K562 (cell line): ENCODE results near the gene TFB2M. TPM values are rescaled to one million over a fixed set of nuclear protein-coding genes. Genes with fewer than 3 reads are reported as not detected.
A peak's percentile ranks its signal among the peaks of the same experiment; 100 is the strongest.

Source experiments
- CXXC5 ChIP-seq: fragments of 250-450 bp; sonication (Bioruptor Pico); IDR thresholded peaks from 2 replicates; pipeline ENCODE4 v1.8.0; 2022; ENCODE audit warnings: inconsistent platforms, mild to moderate bottlenecking, moderate library complexity
- FOXA3 ChIP-seq, 2 experiments: fragments of 450-650 bp in 1 of 2; sonication (generic) in 1 of 2; formaldehyde crosslinking; IDR thresholded peaks in 1 of 2; conservative IDR thresholded peaks in 1 of 2; 2 replicates each; pipeline versions ENCODE4 v1.4.0 to v1.8.0; 2020 to 2022; ENCODE audit warnings: mild to moderate bottlenecking in 2 of 2, missing genetic modification reagents in 1 of 2
- HDAC3 ChIP-seq: fragments of 450-650 bp; IDR thresholded peaks from 2 replicates; pipeline ENCODE4 v1.6.1; 2018; ENCODE audit warnings: borderline replicate concordance, mild to moderate bottlenecking, moderate library complexity; ENCODE audit not compliant: partially characterized antibody
- HNRNPUL1 ChIP-seq: fragments of 200-400 bp; formaldehyde crosslinking; IDR thresholded peaks from 2 replicates; pipeline ENCODE4 v1.6.1; 2017; ENCODE audit warnings: low read length
- ILF3 ChIP-seq: fragments of 450-650 bp; IDR thresholded peaks from 2 replicates; pipeline ENCODE4 v1.6.1; 2018; ENCODE audit warnings: antibody characterized with exemption, mild to moderate bottlenecking, moderate library complexity, borderline replicate concordance
- NR2C2 ChIP-seq, 2 experiments: fragments of 200-800 bp in 1 of 2; sonication (Bioruptor generic) in 1 of 2; sonication (generic) in 1 of 2; formaldehyde crosslinking in 1 of 2; IDR thresholded peaks; 2 replicates each; pipeline versions ENCODE4 v1.6.1 to v1.8.0; 2016 to 2022; ENCODE audit warnings: mild to moderate bottlenecking in 1 of 2, missing compliant biosample characterization in 1 of 2, missing genetic modification characterization in 1 of 2, missing genetic modification reagents in 1 of 2
- POLR2H ChIP-seq: IDR thresholded peaks from 2 replicates; pipeline ENCODE4 v1.6.1; 2016; ENCODE audit warnings: missing genetic modification characterization, low read depth, mild to moderate bottlenecking, control low read depth, missing compliant biosample characterization, moderate library complexity
- RHOXF2B ChIP-seq: fragments of 250-450 bp; sonication (Bioruptor Pico); conservative IDR thresholded peaks from 2 replicates; pipeline ENCODE4 v1.5.1; 2021
- SRSF1 ChIP-seq: fragments of 200-400 bp; formaldehyde crosslinking; IDR thresholded peaks from 2 replicates; pipeline ENCODE4 v1.6.1; 2017; ENCODE audit warnings: mild to moderate bottlenecking, low read depth, low read length, moderate library complexity
- TAF1 ChIP-seq: IDR thresholded peaks from 2 replicates; pipeline ENCODE4 v1.6.1; 2011; ENCODE audit warnings: mild to moderate bottlenecking, low read length, moderate library complexity; ENCODE audit not compliant: insufficient read depth, control insufficient read depth, severe bottlenecking; ENCODE audit errors: extremely low read depth
- ZBTB1 ChIP-seq: sonication (generic); formaldehyde crosslinking; IDR thresholded peaks from 2 replicates; pipeline ENCODE4 v1.8.1; 2023; ENCODE audit warnings: missing genetic modification reagents, low read depth, mild to moderate bottlenecking, borderline replicate concordance
- ZNF253 ChIP-seq: fragments of 250-450 bp; sonication (Bioruptor Pico); conservative IDR thresholded peaks from 2 replicates; pipeline ENCODE4 v1.6.1; 2021; ENCODE audit warnings: mild to moderate bottlenecking
- polyA plus RNA-seq, 8 experiments: library from polyadenylated mRNA; depleted of rRNA in 4 of 8; stranded (reverse) in 5 of 8; unstranded in 3 of 8; fragments of >200 nt; fragmentation: Nextera tagmentation in 2 of 8; fragmentation: Illumina TruSeq in 1 of 8; extraction: Ambion mirVana in 2 of 8; extraction: Trizol in 1 of 8; gene quantifications; 2 replicates each; pipeline versions ENCODE4 v1.2.1 to v1.2.3, GENCODE V29; 2011 to 2014; ENCODE audit warnings: inconsistent platforms in 1 of 8, missing spikeins in 1 of 8
- total RNA-seq, 7 experiments: library from RNA; depleted of rRNA in 6 of 7; stranded (reverse); fragments of >200 nt in 6 of 7; fragmentation: Illumina TruSeq in 2 of 7; extraction: Trizol in 2 of 7; gene quantifications; 2 replicates each; pipeline versions ENCODE4 v1.2.1 to v1.2.3, GENCODE V29; 2011 to 2021; ENCODE audit warnings: low replicate concordance in 1 of 7
- TF ChIP-seq, protein P1 (sequence below): sonication (generic); formaldehyde crosslinking; IDR thresholded peaks from 2 replicates; pipeline ENCODE4 v1.8.0; 2023; ENCODE audit warnings: mild to moderate bottlenecking, missing genetic modification reagents
- TF ChIP-seq, protein P2 (sequence below): fragments of 450-650 bp; IDR thresholded peaks from 2 replicates; pipeline ENCODE4 v1.6.1; 2016; ENCODE audit warnings: borderline replicate concordance
- TF ChIP-seq, protein P3 (sequence below): fragments of 250-450 bp; sonication (Bioruptor Pico); IDR thresholded peaks from 2 replicates; pipeline ENCODE4 v1.8.0; 2022; ENCODE audit warnings: moderate library complexity, mild to moderate bottlenecking, inconsistent platforms
- TF ChIP-seq, protein P4 (sequence below): fragments of 250-450 bp; sonication (Bioruptor Pico); IDR thresholded peaks from 2 replicates; pipeline ENCODE4 v1.4.0; 2020

TFB2M gene
- total and polyA plus RNA-seq, 9 of the 15 experiments (the other 6 are each of a cell fraction or from before 2014, with no cell fraction given) = 55.1 to 162 (median 70.6) TPM

DNA sequence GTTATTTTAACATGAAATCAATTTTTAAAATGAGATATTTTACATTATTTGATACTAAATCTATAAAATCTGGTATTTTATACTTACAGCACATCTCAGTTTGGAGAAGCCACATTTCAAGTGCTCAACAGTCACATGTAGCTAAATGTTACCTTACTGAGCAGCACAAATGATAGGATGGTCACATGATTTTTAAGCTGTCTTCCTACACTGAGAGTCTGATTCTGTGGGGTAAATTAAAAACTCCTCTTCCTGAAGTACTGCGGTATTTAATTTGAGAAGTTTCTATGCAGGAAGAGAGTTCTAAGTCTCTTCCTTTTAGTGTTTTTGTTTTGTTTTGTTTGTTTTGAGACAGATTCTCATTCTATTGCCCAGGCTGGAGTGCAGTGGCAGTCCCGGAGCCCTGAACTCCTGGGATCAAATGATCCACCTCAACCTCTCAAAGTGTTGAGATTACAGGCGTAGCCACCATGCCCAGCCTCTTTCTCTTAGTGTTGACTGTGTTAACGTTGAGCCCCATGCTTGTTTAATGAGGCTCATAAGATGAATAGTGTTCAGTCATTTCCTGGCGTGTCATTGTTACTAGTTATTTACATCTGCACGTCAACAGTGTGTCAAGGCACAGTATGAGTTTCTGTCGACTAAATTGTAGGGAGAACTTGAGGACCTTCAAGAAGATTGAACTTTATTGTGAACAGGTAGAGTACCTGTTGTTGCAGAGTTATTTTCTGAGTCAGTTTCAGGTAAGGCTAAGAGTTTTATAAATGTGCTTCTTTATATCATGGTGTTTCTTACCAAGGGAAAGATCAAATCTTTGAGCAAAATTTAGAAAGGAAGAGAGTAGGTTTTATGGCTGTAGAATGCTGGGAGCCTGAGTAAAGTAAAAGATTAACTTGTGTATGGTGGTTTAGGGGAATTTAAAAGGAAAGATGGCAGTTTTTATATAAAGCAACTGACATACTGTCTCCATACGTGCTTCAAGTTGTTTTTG, 3.5 kb upstream of the TFB2M start (continued):
- TF ChIP-seq, protein P1, sequence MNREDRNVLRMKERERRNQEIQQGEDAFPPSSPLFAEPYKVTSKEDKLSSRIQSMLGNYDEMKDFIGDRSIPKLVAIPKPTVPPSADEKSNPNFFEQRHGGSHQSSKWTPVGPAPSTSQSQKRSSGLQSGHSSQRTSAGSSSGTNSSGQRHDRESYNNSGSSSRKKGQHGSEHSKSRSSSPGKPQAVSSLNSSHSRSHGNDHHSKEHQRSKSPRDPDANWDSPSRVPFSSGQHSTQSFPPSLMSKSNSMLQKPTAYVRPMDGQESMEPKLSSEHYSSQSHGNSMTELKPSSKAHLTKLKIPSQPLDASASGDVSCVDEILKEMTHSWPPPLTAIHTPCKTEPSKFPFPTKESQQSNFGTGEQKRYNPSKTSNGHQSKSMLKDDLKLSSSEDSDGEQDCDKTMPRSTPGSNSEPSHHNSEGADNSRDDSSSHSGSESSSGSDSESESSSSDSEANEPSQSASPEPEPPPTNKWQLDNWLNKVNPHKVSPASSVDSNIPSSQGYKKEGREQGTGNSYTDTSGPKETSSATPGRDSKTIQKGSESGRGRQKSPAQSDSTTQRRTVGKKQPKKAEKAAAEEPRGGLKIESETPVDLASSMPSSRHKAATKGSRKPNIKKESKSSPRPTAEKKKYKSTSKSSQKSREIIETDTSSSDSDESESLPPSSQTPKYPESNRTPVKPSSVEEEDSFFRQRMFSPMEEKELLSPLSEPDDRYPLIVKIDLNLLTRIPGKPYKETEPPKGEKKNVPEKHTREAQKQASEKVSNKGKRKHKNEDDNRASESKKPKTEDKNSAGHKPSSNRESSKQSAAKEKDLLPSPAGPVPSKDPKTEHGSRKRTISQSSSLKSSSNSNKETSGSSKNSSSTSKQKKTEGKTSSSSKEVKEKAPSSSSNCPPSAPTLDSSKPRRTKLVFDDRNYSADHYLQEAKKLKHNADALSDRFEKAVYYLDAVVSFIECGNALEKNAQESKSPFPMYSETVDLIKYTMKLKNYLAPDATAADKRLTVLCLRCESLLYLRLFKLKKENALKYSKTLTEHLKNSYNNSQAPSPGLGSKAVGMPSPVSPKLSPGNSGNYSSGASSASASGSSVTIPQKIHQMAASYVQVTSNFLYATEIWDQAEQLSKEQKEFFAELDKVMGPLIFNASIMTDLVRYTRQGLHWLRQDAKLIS (CRISPR knock-in tag) = peak; percentile 83; the same call in 1 of the 2 replicates
- no peak for TF ChIP-seq RHOXF2B (CRISPR knock-in tag)
- no peak for TF ChIP-seq ZNF253
- TF ChIP-seq, protein P2, sequence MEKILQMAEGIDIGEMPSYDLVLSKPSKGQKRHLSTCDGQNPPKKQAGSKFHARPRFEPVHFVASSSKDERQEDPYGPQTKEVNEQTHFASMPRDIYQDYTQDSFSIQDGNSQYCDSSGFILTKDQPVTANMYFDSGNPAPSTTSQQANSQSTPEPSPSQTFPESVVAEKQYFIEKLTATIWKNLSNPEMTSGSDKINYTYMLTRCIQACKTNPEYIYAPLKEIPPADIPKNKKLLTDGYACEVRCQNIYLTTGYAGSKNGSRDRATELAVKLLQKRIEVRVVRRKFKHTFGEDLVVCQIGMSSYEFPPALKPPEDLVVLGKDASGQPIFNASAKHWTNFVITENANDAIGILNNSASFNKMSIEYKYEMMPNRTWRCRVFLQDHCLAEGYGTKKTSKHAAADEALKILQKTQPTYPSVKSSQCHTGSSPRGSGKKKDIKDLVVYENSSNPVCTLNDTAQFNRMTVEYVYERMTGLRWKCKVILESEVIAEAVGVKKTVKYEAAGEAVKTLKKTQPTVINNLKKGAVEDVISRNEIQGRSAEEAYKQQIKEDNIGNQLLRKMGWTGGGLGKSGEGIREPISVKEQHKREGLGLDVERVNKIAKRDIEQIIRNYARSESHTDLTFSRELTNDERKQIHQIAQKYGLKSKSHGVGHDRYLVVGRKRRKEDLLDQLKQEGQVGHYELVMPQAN = peak; percentile 59
- no peak for TF ChIP-seq SRSF1
- TF ChIP-seq HNRNPUL1 = no peak
- TF ChIP-seq POLR2H = 0 out of 2 replicates have a peak, but pooled peaks have one; percentile 40
- peak; percentile 26; the same call in 1 of the 2 replicates for TF ChIP-seq CXXC5
- peak; percentile 74 to 78 for TF ChIP-seq FOXA3 (CRISPR knock-in tag; conservative IDR thresholded peaks at IDR 0.05 in 1 of 2, IDR thresholded peaks at IDR 0.05 in 1 of 2)
- TF ChIP-seq, protein P3, sequence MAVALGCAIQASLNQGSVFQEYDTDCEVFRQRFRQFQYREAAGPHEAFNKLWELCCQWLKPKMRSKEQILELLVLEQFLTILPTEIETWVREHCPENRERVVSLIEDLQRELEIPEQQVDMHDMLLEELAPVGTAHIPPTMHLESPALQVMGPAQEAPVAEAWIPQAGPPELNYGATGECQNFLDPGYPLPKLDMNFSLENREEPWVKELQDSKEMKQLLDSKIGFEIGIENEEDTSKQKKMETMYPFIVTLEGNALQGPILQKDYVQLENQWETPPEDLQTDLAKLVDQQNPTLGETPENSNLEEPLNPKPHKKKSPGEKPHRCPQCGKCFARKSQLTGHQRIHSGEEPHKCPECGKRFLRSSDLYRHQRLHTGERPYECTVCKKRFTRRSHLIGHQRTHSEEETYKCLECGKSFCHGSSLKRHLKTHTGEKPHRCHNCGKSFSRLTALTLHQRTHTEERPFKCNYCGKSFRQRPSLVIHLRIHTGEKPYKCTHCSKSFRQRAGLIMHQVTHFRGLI = no peak
- TF ChIP-seq HDAC3 = peak; percentile 15
- TF ChIP-seq NR2C2 (CRISPR knock-in tag; IDR thresholded peaks at IDR 0.05) = no peak
- peak; percentile 51; the same call in 1 of the 2 replicates for TF ChIP-seq NR2C2 (tag; IDR thresholded peaks at IDR 0.05)
- TF ChIP-seq ILF3 = no peak
- TF ChIP-seq, protein P4, sequence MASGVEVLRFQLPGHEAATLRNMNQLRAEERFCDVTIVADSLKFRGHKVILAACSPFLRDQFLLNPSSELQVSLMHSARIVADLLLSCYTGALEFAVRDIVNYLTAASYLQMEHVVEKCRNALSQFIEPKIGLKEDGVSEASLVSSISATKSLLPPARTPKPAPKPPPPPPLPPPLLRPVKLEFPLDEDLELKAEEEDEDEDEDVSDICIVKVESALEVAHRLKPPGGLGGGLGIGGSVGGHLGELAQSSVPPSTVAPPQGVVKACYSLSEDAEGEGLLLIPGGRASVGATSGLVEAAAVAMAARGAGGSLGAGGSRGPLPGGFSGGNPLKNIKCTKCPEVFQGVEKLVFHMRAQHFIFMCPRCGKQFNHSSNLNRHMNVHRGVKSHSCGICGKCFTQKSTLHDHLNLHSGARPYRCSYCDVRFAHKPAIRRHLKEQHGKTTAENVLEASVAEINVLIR = no peak; the same call in 1 of the 2 replicates
- peak; percentile 32 for TF ChIP-seq TAF1
- TF ChIP-seq ZBTB1 (CRISPR knock-in tag) = no peak
